HG02973 (cell line): ENCODE data around the gene APOBEC3F.
"Not testable (repeated sequence)": the region's sequence is repeated elsewhere in the genome, so short reads cannot be mapped to it uniquely, and the experiment has no call there.

Experiments used
- ATAC-seq: cut with Tn5 transposase; IDR thresholded peaks from one replicate; pipeline ENCODE4 v1.9.1; 2021; ENCODE audit warnings: moderate library complexity; ENCODE audit not compliant: unreplicated experiment

APOBEC3F gene

DNA sequence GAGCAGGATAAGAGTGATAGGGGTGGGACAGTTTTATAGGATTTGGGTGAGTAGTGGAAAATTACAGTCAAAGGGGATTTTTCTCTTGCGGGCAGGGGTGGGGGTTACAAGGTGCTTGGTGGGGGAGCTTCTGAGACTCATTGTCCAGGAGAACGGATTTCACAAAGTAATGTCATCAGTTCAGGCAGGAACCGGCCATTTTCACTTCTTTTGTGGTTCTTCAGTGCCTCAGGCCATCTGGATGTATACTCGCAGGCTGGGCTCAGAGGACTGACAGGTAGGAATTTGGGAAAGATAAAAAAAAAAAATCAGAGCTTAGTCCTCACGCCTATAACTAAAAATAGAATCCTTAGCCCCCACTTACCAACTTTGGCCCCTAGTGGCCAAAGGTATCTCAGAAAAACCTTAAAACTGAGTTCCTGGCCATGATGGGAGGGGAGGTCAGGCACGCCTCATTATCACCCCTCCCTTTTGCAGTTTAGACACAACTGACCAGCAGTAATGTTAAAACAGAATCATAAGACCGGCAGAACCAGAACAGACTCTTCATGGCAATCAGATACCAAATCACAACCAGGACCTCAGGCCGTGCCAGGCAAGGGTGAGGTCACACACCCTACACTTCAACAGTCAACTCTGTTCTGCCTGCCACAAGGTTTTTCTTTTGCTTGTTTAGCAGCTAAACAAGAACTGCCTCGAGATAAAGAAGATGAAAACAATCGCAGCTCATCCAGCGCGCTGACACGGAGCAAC, 27.5 kb downstream of the APOBEC3F start:
- no peak for ATAC-seq

DNA sequence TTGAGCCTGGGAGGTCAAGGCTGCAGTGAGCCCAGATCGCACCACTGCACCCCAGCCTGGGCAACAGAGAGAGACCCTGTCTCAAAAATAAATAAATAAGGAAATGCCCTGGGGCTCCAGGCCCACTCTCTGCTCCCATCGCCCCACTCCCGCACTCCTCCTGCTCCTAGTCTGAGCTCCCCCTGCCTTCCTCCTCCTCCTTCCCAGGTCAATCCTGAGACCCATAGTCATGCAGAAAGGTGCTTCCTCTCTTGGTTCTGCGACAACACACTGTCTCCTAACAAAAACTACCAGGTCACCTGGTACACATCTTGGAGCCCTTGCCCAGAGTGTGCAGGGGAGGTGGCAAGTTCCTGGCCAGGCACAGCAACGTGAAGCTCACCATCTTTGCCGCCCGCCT, 29.5 kb downstream of the APOBEC3F start:
- ATAC-seq = no peak

DNA sequence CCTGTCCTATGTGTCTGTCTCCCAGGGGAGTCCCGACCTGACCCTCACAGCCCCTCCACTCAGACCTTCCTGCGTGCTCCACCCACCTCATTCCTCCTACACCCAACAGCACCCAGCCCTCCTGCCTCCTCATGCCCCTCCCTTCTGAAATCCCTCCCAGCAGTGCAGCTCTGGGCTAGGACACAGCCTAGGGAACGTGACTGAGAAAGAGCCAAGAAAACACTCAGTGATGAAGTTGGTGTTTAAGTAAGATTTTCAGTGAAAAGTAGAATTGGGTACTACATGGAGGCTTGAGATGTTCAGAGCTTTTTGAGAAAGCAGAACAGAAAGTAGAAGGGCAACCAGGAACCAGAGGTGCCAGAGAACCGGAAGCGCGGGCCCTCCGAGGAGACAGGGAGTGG, 31.9 kb downstream of the APOBEC3F start:
- not testable (repeated sequence) for ATAC-seq

DNA sequence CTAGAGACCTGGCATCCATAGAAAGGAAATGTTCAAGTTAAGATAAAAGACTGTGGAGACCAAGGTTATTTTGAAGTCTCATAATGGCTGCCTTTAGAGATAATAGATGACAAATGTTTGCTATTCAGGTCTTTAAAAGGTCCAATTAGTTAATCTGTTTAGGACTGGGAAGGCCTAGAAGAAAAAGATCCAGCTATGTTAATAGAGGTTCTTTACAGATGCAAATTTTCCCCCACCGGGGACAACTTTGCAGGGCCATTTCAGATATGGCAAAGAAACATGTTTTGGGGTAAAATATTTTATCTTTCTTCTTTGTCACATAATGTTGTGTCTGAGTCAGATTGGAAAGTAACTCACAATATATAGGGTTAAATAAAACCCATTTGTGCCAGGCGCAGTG, 33.3 kb downstream of the APOBEC3F start:
- ATAC-seq = no peak

DNA sequence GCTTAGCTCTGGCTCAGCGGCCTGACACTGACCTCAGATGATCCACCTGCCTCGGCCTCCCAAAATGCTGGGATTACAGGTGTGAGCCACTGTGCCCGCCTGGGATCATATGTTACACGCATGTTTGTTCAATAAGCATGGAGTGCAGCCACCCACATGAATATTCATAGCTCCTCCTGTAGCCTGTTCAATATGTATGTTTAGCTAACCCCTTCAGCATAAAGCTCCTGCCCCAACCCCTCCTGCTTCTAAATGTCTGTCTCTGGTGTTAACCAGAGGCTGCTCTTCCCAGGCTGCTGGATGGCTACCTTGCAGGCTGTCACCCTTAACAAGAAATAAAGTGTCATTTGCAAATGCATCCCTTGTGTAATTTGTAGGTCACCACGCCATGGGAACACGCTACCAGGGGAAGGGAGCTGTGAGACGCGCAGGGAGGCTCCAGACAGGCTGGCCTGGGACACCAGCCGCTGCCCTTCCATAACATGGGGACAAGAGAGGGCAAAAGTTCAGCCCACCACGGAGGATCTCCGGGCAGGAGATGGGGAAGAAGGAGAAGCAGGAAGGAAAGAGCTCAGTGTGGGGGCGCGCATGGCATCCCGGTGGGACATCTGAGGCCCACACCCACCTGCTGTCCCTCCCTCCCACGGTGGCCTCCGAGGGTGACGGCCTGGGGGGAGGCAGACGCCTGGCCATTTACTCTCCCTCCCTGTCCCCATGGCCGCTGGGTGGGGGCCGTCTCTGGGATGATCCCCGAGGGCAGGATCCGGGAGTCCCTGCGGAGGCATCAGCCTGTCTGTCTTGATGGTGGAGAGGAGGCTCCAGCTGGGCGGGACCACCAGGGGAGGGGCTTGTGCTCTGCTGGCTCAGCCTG, 35.7 kb downstream of the APOBEC3F start:
- not testable (repeated sequence) for ATAC-seq

DNA sequence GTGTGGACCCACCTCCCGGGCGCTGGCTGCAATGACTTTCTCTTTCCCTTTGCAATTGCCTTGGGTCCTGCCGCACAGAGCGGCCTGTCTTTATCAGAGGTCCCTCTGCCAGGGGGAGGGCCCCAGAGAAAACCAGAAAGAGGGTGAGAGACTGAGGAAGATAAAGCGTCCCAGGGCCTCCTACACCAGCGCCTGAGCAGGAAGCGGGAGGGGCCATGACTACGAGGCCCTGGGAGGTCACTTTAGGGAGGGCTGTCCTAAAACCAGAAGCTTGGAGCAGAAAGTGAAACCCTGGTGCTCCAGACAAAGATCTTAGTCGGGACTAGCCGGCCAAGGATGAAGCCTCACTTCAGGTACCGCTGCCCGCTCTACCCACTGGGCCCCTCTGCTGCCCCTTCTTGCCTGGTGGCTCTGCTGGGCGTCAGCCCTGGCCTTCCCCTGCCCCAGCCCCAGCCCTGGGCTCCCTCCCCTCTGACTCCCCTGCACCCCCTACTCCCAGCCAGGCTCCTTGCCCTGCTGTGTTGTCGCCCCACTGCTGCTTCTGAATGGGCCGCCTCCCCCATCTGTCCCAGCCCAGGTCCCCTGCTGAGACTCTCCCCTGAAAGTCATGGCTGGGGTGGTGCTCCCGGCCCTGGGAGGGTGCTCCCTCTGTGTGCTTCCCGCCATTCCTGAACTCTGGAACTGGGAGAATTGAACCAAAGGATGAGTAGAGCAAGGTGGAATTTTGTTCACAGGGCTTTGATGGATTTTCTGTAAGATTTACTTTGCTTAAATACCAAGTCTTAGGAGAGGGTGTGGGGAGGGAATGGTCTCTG, 36.6 kb downstream of the APOBEC3F start, which contains the start of gene APOBEC3G:
APOBEC3G (plus strand) TSS at position 250 of the 815 bp plus-strand sequence; CDS start at position 337, 87 bp downstream.
- ATAC-seq = peak; percentile 61

DNA sequence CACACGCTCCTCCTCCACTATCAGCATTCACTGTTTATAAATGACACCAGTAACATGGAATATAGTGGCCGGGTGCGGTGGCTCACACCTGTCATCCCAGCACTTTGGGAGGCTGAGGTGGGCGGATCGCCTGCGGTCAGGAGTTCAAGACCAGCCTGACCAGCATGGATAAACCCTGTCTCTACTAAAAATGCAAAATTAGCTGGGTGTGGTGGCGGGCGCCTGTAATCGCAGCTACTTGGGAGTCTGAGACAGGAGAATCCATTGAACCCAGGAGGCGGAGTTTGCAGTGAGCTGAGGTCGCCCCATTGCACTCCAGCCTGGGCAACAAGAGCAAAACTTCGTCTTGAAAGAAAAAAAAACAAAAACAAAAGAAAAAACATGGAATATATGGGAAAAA, 37.2 kb downstream of the APOBEC3F start:
- ATAC-seq = not testable (repeated sequence)

DNA sequence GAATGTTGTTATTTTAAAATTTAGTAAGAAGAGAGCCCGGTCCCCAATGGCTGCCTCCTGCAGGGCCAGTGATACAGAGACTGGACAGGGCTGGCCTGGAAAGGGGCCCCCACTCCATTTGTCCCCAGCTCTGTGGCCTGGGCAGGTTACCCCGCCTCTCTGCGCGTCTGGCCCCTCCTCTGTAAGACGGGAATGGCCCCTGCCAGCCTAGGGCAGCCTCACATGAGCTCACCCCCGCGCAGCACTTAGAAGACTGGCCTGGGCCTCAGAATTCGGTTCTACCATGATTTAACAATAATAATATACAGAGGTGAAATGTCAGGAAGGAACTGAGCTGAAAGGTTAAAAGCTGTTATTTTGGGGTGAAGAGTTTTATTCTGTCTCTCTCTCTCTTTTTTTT, 37.7 kb downstream of the APOBEC3F start:
- no peak for ATAC-seq

DNA sequence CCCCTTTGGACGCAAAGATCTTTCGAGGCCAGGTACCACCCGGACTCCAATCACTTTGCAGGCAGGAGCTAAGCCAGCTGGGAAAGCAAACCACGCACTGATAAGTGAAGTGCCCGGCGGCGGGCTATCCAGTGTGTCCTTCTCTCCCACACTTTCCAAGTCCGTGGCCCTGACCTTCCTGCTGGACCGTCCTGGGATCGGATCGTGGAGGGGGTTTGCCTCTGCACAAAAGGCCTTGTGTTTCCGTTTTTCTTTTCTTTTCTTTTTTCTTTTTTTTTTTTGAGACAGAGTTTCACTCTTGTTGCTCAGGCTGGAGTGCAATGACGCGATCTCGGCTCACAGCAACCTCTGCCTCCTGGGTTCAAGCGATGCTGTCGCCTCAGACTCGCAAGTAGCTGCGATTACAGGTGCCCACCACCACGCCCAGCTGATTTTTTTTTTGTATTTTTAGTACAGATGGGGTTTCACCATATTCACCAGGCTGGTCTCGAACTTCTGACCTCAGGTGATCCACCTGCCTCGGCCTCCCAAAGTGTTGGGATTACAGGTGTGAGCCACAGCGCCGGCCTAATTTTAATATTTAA, 38.5 kb downstream of the APOBEC3F start:
- not testable (repeated sequence) for ATAC-seq

DNA sequence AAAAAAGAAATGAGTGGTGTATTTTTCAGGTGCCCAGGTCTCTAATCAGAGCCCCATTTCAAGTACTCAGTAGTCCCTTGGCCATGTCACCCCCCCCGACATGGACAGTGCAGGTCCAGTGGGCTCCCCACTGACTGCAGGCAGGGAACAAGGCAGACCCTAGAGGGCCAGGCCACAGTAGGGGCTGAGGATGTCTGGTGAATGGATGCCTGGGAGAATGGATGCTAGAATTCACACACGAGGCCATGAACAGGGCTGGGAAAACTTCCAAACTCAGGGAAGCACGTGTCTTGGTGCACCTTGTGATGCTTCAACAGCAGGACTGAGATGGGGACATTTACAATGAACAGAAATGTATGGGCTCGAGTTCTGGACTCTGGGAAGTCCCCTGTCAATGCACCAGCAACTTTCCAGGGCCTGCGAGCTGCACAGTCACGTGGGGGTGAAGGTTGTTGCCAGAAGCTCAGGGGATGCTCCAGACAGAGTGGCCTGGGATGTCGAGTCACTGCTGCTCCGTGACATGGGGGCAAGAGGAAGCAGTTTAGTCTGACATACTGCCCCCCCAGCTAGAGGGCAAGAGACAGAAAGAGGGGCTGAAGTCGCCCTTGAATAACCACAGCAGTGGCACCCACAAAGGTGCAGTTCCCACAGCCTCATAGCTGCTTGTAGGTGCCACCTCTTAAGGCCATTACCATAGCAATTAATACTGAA, 39.5 kb downstream of the APOBEC3F start:
- ATAC-seq = no peak

DNA sequence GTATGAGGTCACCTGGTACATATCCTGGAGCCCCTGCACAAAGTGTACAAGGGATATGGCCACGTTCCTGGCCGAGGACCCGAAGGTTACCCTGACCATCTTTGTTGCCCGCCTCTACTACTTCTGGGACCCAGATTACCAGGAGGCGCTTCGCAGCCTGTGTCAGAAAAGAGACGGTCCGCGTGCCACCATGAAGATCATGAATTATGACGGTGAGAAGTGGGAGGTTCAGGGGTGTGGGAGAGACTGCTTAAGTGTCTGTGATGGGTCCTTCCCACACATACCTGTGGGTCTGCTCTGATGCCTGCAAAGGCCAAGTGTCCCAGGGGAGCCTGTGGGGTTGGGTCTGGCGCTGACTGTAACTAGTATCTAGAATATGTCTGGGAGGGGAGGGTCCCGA, 40.4 kb downstream of the APOBEC3F start:
- no peak for ATAC-seq

DNA sequence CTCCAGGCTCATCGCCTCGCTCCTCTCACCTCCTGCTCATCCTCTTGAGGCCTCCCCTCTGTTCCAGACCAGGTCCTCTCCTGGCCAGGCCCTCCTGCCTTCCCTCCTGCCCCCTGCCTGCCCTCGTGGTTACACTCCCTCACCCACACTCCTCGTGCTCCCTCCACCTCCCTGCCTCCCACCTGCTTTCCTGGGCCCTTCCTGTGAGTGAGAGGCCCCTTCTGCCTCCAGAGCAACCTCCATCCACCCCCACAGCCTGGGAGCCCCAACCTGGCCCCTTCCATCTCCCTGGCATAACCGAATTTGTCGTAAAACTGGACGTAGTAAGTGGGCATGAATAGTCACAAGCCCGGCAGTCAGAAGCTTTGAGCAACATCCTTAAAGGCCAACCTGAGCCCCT, 40.9 kb downstream of the APOBEC3F start:
- no peak for ATAC-seq

DNA sequence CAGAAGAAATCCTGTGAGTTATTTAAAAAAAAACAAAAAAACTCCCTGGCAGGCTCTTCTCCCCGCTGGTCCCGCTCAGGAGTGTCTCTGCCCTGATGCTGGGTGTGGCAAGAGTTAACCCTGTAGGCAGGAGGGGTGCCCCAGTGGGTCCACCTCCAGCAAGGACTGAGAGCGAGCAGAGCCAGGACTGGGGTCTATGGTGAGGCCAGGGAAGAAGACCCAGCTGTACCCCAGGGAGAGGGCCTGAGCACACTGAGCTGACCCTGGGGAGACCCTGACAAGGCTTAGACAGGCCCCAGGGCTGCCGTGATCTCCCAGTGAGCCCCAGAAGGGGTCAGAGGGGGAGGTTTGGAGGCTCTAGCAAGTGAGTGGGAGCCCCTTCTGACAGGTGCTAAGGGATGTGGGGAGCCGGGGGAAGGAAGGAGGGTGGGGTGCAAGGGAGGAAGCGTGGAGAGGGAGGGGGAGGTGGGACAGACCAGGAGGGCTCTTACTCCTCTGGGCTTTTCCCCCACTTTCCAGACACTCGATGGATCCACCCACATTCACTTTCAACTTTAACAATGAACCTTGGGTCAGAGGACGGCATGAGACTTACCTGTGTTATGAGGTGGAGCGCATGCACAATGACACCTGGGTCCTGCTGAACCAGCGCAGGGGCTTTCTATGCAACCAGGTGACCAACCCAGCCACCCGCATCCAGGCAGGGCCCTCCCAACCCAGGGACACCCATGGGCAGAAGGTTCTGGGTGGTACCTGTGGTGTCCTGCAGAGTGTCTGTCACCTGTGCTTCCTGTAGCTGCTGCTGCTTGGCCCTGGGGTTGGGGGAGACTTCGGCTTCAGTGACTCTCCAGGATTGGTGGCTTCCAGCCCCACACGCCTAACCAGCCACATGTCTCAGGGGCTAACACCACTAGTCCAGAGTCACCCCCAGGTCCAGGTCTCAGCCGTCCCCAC, 42.8 kb downstream of the APOBEC3F start:
- ATAC-seq = no peak

DNA sequence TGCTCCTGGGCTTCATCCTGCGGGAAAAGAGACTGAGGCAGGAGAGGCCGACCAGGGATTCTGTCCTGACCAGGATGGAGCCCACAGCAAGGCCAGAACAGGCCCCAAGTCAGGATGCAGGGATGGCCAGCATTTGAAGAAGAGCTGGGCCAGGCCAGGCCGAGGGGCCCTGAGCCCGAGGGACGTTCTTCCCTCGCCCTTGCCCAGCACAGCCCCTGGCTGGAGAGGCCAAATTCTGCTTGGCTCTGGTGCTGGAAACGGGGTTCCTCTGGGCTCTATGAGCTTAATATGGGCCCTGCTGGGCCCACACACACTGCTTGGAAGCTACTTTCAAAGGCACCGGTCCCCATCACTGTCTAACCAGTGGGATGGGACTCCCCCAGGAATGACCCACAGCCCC, 44.0 kb downstream of the APOBEC3F start:
- ATAC-seq = no peak

DNA sequence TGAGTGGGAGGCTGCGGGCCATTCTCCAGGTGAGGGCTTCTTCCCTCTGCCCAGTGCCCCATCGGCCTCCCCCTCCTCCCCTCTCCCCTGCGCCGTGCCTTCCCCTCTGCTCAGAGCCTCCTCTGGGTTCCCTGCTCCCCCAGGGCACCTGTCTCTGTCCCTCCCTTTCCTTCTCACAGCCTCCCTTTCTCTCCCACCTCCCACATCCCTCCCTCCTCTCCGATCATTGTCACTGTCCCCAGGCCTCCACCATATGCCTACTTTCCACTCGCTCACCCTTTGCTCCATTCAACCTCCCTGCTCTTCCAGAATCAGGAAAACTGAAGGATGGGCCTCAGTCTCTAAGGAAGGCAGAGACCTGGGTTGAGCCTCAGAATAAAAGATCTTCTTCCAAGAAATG, 46.4 kb downstream of the APOBEC3F start:
- no peak for ATAC-seq

DNA sequence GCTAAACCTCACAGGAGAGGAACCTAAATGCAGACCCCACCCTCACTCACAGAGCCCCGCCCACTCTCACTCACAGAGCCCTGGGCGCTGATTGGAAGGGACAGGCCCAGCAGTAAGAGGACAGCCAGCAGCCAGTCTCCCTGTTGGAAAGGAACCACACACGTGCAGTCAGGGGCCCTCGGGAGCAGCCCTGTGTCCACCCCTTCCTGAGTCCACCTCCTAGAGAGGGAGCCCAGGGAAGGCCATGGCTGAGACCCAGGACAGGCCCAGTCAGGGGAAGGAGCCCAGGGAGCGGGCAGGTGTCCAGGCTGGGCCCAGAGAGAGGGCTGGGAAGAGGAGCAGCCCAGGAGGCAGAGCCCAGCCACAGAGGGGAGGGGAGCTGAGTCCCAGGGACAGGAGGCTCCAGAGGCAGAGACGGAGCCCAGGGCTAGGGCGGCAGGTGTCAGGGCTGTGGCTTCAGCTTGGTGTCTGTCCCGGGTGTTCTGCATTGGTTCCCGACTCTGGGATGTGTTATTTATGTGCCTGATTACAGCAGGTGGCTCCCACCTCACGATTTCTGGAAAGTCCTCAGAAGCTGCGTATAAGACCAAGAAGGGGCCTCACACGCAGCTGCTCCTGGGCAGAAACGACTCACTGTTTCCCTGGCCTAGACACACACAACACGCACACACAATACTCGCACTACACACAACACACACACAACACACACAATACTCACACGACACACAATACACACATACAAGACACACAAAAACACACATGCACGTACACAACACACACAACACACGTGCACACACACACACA, 47.4 kb downstream of the APOBEC3F start:
- no peak for ATAC-seq

DNA sequence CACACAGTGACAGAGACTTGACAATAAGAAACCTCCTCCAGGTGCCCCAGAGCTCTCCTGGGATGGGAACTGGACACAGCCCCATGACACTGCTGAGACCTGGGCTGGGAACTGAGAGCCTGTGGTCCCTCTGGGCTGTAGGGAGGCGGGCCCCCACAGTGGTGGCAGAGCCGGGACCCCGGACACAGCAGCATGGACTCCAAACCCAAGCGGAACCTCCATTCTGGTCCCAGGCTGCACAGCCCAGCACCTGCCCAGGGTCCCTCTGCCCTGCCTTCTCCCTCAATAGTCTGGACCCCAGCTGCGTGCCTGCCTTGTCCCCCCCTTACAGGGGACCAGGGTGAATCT, 48.0 kb downstream of the APOBEC3F start:
- no peak for ATAC-seq

DNA sequence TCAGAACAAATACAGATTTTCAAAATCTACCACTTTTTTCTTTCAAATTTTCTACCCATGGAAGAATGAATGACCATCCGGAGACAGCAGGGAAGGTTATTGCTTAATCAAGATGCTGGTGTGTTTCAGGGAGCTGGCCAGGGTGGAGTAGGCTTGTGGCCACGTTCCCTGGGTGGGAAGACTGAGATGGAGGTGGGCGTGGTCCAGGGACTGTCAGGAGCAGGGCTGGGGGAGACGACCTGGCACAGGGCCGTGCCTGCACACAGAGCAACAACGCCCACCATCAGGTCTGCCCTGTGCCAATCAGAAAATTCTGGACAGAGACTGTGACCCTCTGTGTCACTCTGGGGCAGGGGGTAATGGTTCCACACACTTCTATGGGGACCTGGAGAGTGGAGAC, 49.3 kb downstream of the APOBEC3F start:
- no peak for ATAC-seq
